ENCODE results near the gene PCP4L1.

The PCP4L1 gene

GRCh38 chr1:161215076-161215475 lies 43.5 kb upstream of the PCP4L1 start, which contains the start of gene FCER1G:
TSS of gene FCER1G (plus strand) at chr1:161215295. CDS start at chr1:161215322, 27 bp downstream.
- Histone ChIP-seq H3K9me3 (replicated peaks; ENCODE audit: insufficient read depth, low read length) (no peaks in the 10 kb centered on the region), H3K9ac (ENCODE audit: low read length) (no peak within 1 kb of the TSS), H3K4me2 (ENCODE audit: low read depth, low read length) (0 out of 2 replicates have a peak within 1 kb of the TSS, but pooled peaks have one; percentile 1), H3K36me3 (replicated peaks; ENCODE audit: insufficient read depth, low read length) (peaks cover 14% of the 10 kb centered on the region; the same call in 1 of the 2 replicates), H3K4me3 (ENCODE audit: low read length) (no peak within 1 kb of the TSS), H3K79me2 (ENCODE audit: low read length) (peaks cover 5% of the 10 kb centered on the region), H3K9me2 (replicated peaks; ENCODE audit: insufficient read depth, low read length) (no peaks in the 10 kb centered on the region), H3K27me3 (replicated peaks; ENCODE audit: insufficient read depth, low read length) (no peaks in the 10 kb centered on the region), H3F3A (ENCODE audit: insufficient read depth, low read length) (peaks cover 28% of the 10 kb centered on the region), H3K4me1 (ENCODE audit: low read length) (peaks cover 29% of the 10 kb centered on the region), H4K20me1 (ENCODE audit: insufficient read depth, low read length) (no peaks in the 10 kb centered on the region), H2AFZ (ENCODE audit: low read length) (no peak within 1 kb of the TSS), H3K27ac (ENCODE audit: low read length) (no peak within 1 kb of the TSS)
- TF ChIP-seq EZH2phosphoT487 (IDR thresholded peaks at IDR 0.05; ENCODE audit: low read length) (no peak), EZH2 (optimal IDR thresholded peaks at IDR 0.05; ENCODE audit: low read depth, low read length) (no peak), CTCF (IDR thresholded peaks at IDR 0.05; ENCODE audit: low read length) (no peak)
- DNase-seq = no peak

- Histone ChIP-seq H3K9me2 (replicated peaks; ENCODE audit: insufficient read depth, low read length) (no peaks in the 10 kb centered on the region), H3K9ac (ENCODE audit: low read length) (peak overlapping the region; percentile 26; the same call in 1 of the 2 replicates), H4K20me1 (ENCODE audit: insufficient read depth, low read length) (no peaks in the 10 kb centered on the region), H3K4me3 (ENCODE audit: low read length) (peak overlapping the region; percentile 2; the same call in 1 of the 2 replicates), H3K9me3 (replicated peaks; ENCODE audit: insufficient read depth, low read length) (no peaks in the 10 kb centered on the region), H2AFZ (ENCODE audit: low read length) (peak overlapping the region; percentile 38), H3F3A (ENCODE audit: insufficient read depth, low read length) (peaks cover 28% of the 10 kb centered on the region), H3K27ac (ENCODE audit: low read length) (peak overlapping the region; percentile 70), H3K4me2 (ENCODE audit: low read depth, low read length) (peak overlapping the region; percentile 51), H3K4me1 (ENCODE audit: low read length) (peaks cover 28% of the 10 kb centered on the region), H3K36me3 (replicated peaks; ENCODE audit: insufficient read depth, low read length) (peaks cover 11% of the 10 kb centered on the region; the same call in 1 of the 2 replicates), H3K27me3 (replicated peaks; ENCODE audit: insufficient read depth, low read length) (no peaks in the 10 kb centered on the region), H3K79me2 (ENCODE audit: low read length) (no peaks in the 10 kb centered on the region)
- peak; percentile 92 for DNase-seq
- TF ChIP-seq CTCF (IDR thresholded peaks at IDR 0.05; ENCODE audit: low read length) = no peak
Observed at GRCh38 chr1:161216945-161217712, 41.4 kb upstream of the PCP4L1 start.

- peak overlapping the region; percentile 7; the same call in 1 of the 2 replicates for H2AFZ ChIP-seq (ENCODE audit: low read length)
- no peaks in the 10 kb centered on the region for H3K9me2 ChIP-seq (replicated peaks; ENCODE audit: insufficient read depth, low read length)
- H3K9ac ChIP-seq (ENCODE audit: low read length) = no peak overlapping the region; the same call in 1 of the 2 replicates
- peaks cover 28% of the 10 kb centered on the region for H3K4me1 ChIP-seq (ENCODE audit: low read length)
- TF ChIP-seq EZH2 (optimal IDR thresholded peaks at IDR 0.05; ENCODE audit: low read depth, low read length) (no peak), EZH2phosphoT487 (IDR thresholded peaks at IDR 0.05; ENCODE audit: low read length) (no peak), CTCF (IDR thresholded peaks at IDR 0.05; ENCODE audit: low read length) (no peak)
- H3K79me2 ChIP-seq (ENCODE audit: low read length) = no peaks in the 10 kb centered on the region
- peaks cover 28% of the 10 kb centered on the region for H3F3A ChIP-seq (ENCODE audit: insufficient read depth, low read length)
- H3K4me2 ChIP-seq (ENCODE audit: low read depth, low read length) = peak overlapping the region; percentile 51
- H3K9me3 ChIP-seq (replicated peaks; ENCODE audit: insufficient read depth, low read length) = no peaks in the 10 kb centered on the region
- no peak overlapping the region for H3K4me3 ChIP-seq (ENCODE audit: low read length)
- H3K27ac ChIP-seq (ENCODE audit: low read length) = peak overlapping the region; percentile 70
- H3K27me3 ChIP-seq (replicated peaks; ENCODE audit: insufficient read depth, low read length) = no peaks in the 10 kb centered on the region
- H4K20me1 ChIP-seq (ENCODE audit: insufficient read depth, low read length) = no peaks in the 10 kb centered on the region
- peaks cover 7% of the 10 kb centered on the region; the same call in 1 of the 2 replicates for H3K36me3 ChIP-seq (replicated peaks; ENCODE audit: insufficient read depth, low read length)
- DNase-seq = no peak
Observed at GRCh38 chr1:161217831-161218230, 40.7 kb upstream of the PCP4L1 start.

Data from MM.1S (cell line).